MM.1S (cell line): ENCODE data around the gene ATP2B1.

ENCODE experiments used
- DNase-seq: peaks from one replicate; pipeline ENCODE4 v3.0.0-alpha.2; 2015
- H2AFZ ChIP-seq: fragments of 300-600 bp; sonication (generic); 2 replicates; pipeline ENCODE4 v1.6.0; 2016; ENCODE audit warnings: antibody characterized with exemption, low read length
- H3F3A ChIP-seq: fragments of 300-600 bp; sonication (generic); 2 replicates; pipeline ENCODE4 v1.6.1; 2016; ENCODE audit warnings: mild to moderate bottlenecking, antibody characterized with exemption, low read length, moderate library complexity, mixed read lengths; ENCODE audit not compliant: insufficient read depth
- H3K27ac ChIP-seq: fragments of 300-600 bp; sonication (generic); 2 replicates; pipeline ENCODE4 v1.5.1; 2016; ENCODE audit warnings: mild to moderate bottlenecking, low read length
- H3K27me3 ChIP-seq: fragments of 300-600 bp; sonication (generic); replicated peaks from 2 replicates; pipeline ENCODE4 v1.6.0; 2016; ENCODE audit warnings: low read length; ENCODE audit not compliant: insufficient read depth
- H3K36me3 ChIP-seq: fragments of 300-600 bp; sonication (generic); replicated peaks from 2 replicates; pipeline ENCODE4 v1.6.1; 2016; ENCODE audit warnings: mild to moderate bottlenecking, low read length, mixed read lengths; ENCODE audit not compliant: insufficient read depth
- H3K4me1 ChIP-seq: fragments of 300-600 bp; sonication (generic); 2 replicates; pipeline ENCODE4 v1.6.1; 2016; ENCODE audit warnings: low read length, mixed read lengths
- H3K4me2 ChIP-seq: fragments of 300-600 bp; sonication (generic); 2 replicates; pipeline ENCODE4 v1.6.0; 2016; ENCODE audit warnings: low read depth, low read length
- H3K4me3 ChIP-seq: fragments of 300-600 bp; sonication (generic); 2 replicates; pipeline ENCODE4 v1.5.1; 2016; ENCODE audit warnings: low read length, mixed read lengths
- H3K79me2 ChIP-seq: fragments of 300-600 bp; sonication (generic); 2 replicates; pipeline ENCODE4 v1.6.1; 2016; ENCODE audit warnings: mixed run types, low read length, mixed read lengths
- H3K9ac ChIP-seq: fragments of 300-600 bp; sonication (generic); 2 replicates; pipeline ENCODE4 v1.6.1; 2016; ENCODE audit warnings: low read length, mixed read lengths
- H3K9me2 ChIP-seq: fragments of 300-600 bp; sonication (generic); replicated peaks from 2 replicates; pipeline ENCODE4 v1.6.1; 2016; ENCODE audit warnings: mild to moderate bottlenecking, low read length, mixed read lengths; ENCODE audit not compliant: insufficient read depth
- H3K9me3 ChIP-seq: fragments of 300-600 bp; sonication (generic); replicated peaks from 2 replicates; pipeline ENCODE4 v1.6.1; 2016; ENCODE audit warnings: mild to moderate bottlenecking, low read length, mixed read lengths; ENCODE audit not compliant: insufficient read depth
- H4K20me1 ChIP-seq: fragments of 300-600 bp; sonication (generic); 2 replicates; pipeline ENCODE4 v1.6.1; 2016; ENCODE audit warnings: mild to moderate bottlenecking, low read length, moderate library complexity, mixed read lengths; ENCODE audit not compliant: insufficient read depth
- CTCF ChIP-seq: fragments of 300-600 bp; sonication (generic); IDR thresholded peaks from 2 replicates; pipeline ENCODE4 v1.5.1; 2016; ENCODE audit warnings: antibody characterized with exemption, low read length, mixed read lengths
- EZH2 ChIP-seq: fragments of 300-600 bp; sonication (generic); optimal IDR thresholded peaks from 2 replicates; pipeline ENCODE3; 2017; ENCODE audit warnings: low read depth, mild to moderate bottlenecking, antibody characterized with exemption, low read length, mixed read lengths
- EZH2phosphoT487 ChIP-seq: fragments of 300-600 bp; sonication (generic); IDR thresholded peaks from 2 replicates; pipeline ENCODE4 v1.6.1; 2018; ENCODE audit warnings: antibody characterized with exemption, low read length

Gene ATP2B1

GRCh38 chr12:89695830-89696229 lies 12.8 kb downstream of the ATP2B1 start:
- Histone ChIP-seq H3K9me2 (no peaks in the 10 kb centered on the region), H3K27me3 (no peaks in the 10 kb centered on the region), H3K9me3 (no peaks in the 10 kb centered on the region), H3K27ac (no peak overlapping the region), H3K79me2 (peaks cover 91% of the 10 kb centered on the region), H3K4me3 (no peak overlapping the region), H4K20me1 (no peaks in the 10 kb centered on the region), H3K36me3 (no peaks in the 10 kb centered on the region), H3K4me1 (no peaks in the 10 kb centered on the region), H3K9ac (no peak overlapping the region), H3F3A (no peaks in the 10 kb centered on the region), H3K4me2 (no peak overlapping the region), H2AFZ (no peak overlapping the region)
- no peak for DNase-seq
- TF ChIP-seq EZH2, result no peak
- TF ChIP-seq CTCF, result no peak
- TF ChIP-seq EZH2phosphoT487, result no peak

GRCh38 chr12:89695100-89695499 lies 13.5 kb downstream of the ATP2B1 start:
- Histone ChIP-seq H3K4me1 (no peaks in the 10 kb centered on the region), H3K9me3 (no peaks in the 10 kb centered on the region), H3K36me3 (no peaks in the 10 kb centered on the region), H3K79me2 (peaks cover 91% of the 10 kb centered on the region), H3K9ac (no peak overlapping the region), H2AFZ (no peak overlapping the region), H3K27ac (no peak overlapping the region), H3K4me2 (no peak overlapping the region), H3F3A (no peaks in the 10 kb centered on the region), H3K9me2 (no peaks in the 10 kb centered on the region), H3K4me3 (no peak overlapping the region), H4K20me1 (no peaks in the 10 kb centered on the region), H3K27me3 (no peaks in the 10 kb centered on the region)
- TF ChIP-seq EZH2, result no peak
- TF ChIP-seq CTCF, result no peak
- no peak for TF ChIP-seq EZH2phosphoT487
- DNase-seq, result no peak

- no peak overlapping the region for H3K4me3 ChIP-seq
- no peaks in the 10 kb centered on the region for H3K36me3 ChIP-seq
- H3K9ac ChIP-seq, result no peak overlapping the region
- no peak overlapping the region for H3K4me2 ChIP-seq
- H3F3A ChIP-seq, result no peaks in the 10 kb centered on the region
- H3K4me1 ChIP-seq, result no peaks in the 10 kb centered on the region
- H3K79me2 ChIP-seq, result peaks cover 91% of the 10 kb centered on the region
- no peak overlapping the region for H3K27ac ChIP-seq
- H2AFZ ChIP-seq, result no peak overlapping the region
- no peaks in the 10 kb centered on the region for H4K20me1 ChIP-seq
- no peaks in the 10 kb centered on the region for H3K9me2 ChIP-seq
- TF ChIP-seq EZH2, result no peak
- TF ChIP-seq EZH2phosphoT487, result no peak
- no peak for TF ChIP-seq CTCF
- no peak for DNase-seq
- H3K9me3 ChIP-seq, result no peaks in the 10 kb centered on the region
- H3K27me3 ChIP-seq, result no peaks in the 10 kb centered on the region
These were observed 14.1 kb downstream of the ATP2B1 start for GRCh38 chr12:89694542-89694941.
